Activated naive CD4-positive, alpha-beta T cell treated with anti-CD3 and anti-CD28 coated beads for 36 hours (primary cell): ENCODE measurements around the gene PTPRK. TPM values are rescaled to one million over a fixed set of nuclear protein-coding genes. Genes with fewer than 3 reads are reported as not detected.
"Not testable (repeated sequence)": the region's sequence is repeated elsewhere in the genome, so short reads cannot be mapped to it uniquely, and the experiment has no call there.

Experiments
- CTCF ChIA-PET: fragments of 350-600 bp; sonication (Branson Sonifier 250); formaldehyde crosslinking; loops from one replicate; lab custom pipeline; 2021; ENCODE audit warnings: antibody characterized with exemption; lab: Charles Lee
- DNase-seq: peaks from one replicate; pipeline ENCODE4 v3.0.0-alpha.2; 2020
- H3K27ac Mint-ChIP-seq: one replicate; pipeline ENCODE4 v1.8.0; 2021; ENCODE audit warnings: mild to moderate bottlenecking, mixed read lengths
- H3K27me3 Mint-ChIP-seq: one replicate; pipeline ENCODE4 v1.8.0; 2021; ENCODE audit warnings: low read depth, mixed read lengths
- H3K36me3 Mint-ChIP-seq: one replicate; pipeline ENCODE4 v1.8.0; 2021; ENCODE audit warnings: low read depth, mixed read lengths
- H3K4me1 Mint-ChIP-seq: one replicate; pipeline ENCODE4 v1.8.0; 2021; ENCODE audit warnings: low read depth, mixed read lengths
- H3K4me3 Mint-ChIP-seq: one replicate; pipeline ENCODE4 v1.8.0; 2021; ENCODE audit warnings: mild to moderate bottlenecking, moderate library complexity, mixed read lengths
- H3K9me3 Mint-ChIP-seq: one replicate; pipeline ENCODE4 v1.8.0; 2021; ENCODE audit warnings: mixed read lengths
- intact Hi-C: fragments of 100-400 bp; cut with micrococcal nuclease; formaldehyde crosslinking; loops from one replicate; pipeline ENCODE4 v1.15.1; 2023
- total RNA-seq, 2 experiments: library from RNA; stranded (reverse); gene quantifications; one replicate each; pipeline ENCODE4 v1.2.3, GENCODE V29; 2021

PTPRK gene
- total RNA-seq, 2 experiments from 2014 or later = 5.5 to 8.0 TPM

DNA sequence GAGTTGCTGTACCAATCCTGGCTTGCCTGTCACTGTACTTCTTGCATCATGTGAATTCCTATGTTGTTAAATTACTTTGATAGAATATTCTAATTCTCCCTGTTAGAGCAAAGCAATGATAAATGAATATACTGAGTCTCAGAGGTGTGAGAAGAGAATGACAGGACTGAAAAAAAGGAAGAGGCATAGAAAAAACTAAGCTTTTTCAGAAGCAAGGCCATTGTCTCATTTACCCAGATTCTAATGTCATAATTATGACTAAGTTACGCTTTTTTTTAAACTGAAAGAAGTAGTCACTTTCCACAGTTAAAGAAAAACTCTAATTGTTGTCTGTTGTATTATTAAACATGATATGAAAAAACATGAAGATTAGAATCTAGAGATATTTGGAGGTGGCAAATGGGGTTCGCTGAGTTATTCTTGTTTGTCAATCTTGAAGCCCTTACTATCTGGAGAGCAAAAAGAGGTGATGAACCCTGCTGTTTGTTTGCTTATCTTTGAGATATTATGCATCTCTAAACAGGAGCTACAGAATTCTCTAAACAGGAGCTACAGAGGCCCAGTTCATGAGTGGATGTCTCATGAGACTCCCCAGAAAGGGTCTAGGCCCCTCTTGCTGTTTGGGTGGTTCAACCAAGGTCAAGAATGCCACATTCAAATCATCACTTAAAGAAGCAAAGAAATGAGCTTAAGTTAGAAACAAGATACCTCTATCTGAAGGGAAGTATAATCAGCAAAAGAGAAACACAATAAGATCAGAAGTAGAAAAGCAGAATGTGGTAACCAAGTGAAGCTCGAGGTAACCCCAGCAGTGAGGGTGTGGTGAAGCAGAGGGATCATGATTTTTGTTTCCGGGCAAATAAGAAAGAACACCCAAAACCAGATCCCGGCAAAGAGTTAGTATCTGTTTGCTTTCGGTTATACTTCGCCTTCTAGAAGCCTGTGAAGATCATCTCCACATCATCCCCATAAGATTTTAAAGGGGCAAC is 586.3 kb downstream of the PTPRK start:
- CTCF ChIA-PET = interaction anchor here (0.7 to 2.2 kb wide), 5 partner anchors 8 to 79 kb away, joined by 3 to 9 read pairs (median 3); partner anchors contain the start of gene THEMIS
- peak; percentile 70 for DNase-seq
- intact Hi-C loops = loop anchor here (1.0 to 10.0 kb wide), 9 partner anchors 10 to 1561 kb away; partner anchors contain the start of gene THEMIS
- H3K36me3 Mint-ChIP-seq = peaks cover 14% of the 10 kb centered on the region
- peaks cover 17% of the 10 kb centered on the region for H3K9me3 Mint-ChIP-seq
- peak overlapping the region; percentile 93 for H3K27ac Mint-ChIP-seq
- H3K4me3 Mint-ChIP-seq = peak overlapping the region; percentile 69
- no peaks in the 10 kb centered on the region for H3K27me3 Mint-ChIP-seq
- H3K4me1 Mint-ChIP-seq = peaks cover 53% of the 10 kb centered on the region

DNA sequence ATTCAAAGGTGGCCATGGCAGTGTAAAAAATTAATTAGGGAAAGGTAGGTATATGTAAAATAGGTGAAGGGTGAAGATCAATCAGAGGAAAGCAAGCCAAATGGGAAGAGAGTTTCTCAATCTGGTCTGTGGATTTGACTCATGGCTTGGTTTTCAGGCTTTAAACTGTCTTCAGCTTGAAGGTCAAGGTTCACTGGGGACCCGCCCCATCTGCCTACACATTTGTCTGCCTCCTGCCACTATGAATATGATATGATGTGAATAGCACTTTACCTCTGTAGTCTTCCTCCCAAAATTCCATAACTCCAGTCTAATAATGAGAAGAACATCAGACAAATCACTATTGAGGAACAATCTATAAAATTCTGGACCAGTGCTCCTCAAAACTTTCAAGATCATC is 587.3 kb downstream of the PTPRK start:
- Mint-ChIP-seq H3K27ac (peak overlapping the region; percentile 54), H3K27me3 (no peaks in the 10 kb centered on the region), H3K9me3 (peaks cover 23% of the 10 kb centered on the region), H3K4me1 (peaks cover 43% of the 10 kb centered on the region), H3K36me3 (peaks cover 19% of the 10 kb centered on the region), H3K4me3 (no peak overlapping the region)
- intact Hi-C loops = loop anchor here (10.0 kb wide), 1 partner anchor 1562 kb away; no protein-coding TSS in a partner anchor
- CTCF ChIA-PET = no interaction called here
- no peak for DNase-seq

DNA sequence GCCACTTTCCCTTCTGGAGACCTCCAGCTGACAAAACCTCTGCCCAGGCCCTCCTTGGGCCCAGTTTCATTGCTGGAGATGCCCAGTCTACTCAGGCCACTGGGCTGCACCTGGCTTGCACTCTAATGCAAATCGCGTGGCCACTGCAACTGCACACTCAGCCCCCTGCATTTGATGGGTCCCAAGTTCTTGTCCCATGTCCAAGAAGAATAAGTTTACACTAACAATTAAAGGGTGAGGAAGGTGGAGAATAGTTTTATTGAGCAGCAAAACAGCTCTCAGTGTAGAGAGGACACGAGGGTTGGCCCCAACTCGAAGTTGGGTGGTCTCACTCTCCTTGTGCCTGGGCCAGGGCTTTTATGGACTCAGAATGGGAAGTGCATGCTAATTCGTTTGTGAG is 587.7 kb downstream of the PTPRK start:
- Mint-ChIP-seq H3K9me3 (peaks cover 24% of the 10 kb centered on the region), H3K4me3 (no peak overlapping the region), H3K27me3 (no peaks in the 10 kb centered on the region), H3K36me3 (peaks cover 19% of the 10 kb centered on the region), H3K4me1 (peaks cover 40% of the 10 kb centered on the region), H3K27ac (peak overlapping the region; percentile 54)
- no peak for DNase-seq
- intact Hi-C loops = loop anchor here (10.0 kb wide), 1 partner anchor 1562 kb away; no protein-coding TSS in a partner anchor
- CTCF ChIA-PET = no interaction called here

DNA sequence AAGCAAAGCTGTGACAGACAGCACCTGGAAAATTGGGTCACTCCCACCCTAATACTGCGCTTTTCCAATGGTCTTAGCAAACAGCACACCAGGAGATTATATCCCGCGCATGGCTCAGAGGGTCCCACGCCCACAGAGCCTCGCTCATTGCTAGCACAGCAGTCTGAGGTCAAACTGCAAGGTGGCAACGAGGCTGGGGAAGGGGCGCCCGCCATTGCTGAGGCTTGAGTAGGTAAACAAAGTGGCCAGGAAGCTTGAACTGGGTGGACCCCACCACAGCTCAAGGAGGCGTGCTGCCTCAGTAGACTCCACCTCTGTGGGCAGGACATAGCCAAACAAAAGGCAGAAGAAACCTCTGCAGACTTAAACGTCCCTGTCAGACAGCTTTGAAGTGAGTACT is 594.0 kb downstream of the PTPRK start:
- CTCF ChIA-PET = interaction anchor here (0.6 kb wide), 1 partner anchor 98 kb away, joined by 3 read pairs; no protein-coding TSS in a partner anchor
- intact Hi-C loops, H3K27me3 Mint-ChIP-seq: not testable (repeated sequence)

DNA sequence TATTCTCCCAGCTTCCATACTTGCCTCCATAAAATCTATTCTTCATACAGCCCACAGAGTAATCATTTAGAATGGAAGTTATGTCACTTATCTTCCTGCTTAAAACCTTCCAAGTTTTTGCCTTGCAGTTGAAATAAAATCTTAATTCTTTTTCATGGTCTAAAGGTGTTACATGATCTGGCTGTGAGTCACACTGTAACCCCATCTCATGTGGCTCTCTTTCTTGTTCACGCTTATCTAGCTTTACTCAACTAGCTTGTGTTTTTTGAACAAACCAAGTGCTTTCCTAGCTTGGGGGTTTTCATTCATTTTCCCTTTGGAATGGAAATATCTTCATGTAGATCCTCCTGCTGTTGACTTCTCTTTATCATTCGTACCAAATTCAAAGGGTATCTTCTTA is 596.0 kb downstream of the PTPRK start:
- intact Hi-C loops = loop anchor here (1.0 to 2.0 kb wide), 4 partner anchors 10 to 48 kb away; partner anchors contain the start of gene THEMIS
- Mint-ChIP-seq H3K36me3 (peaks cover 19% of the 10 kb centered on the region), H3K4me1 (peaks cover 59% of the 10 kb centered on the region), H3K27ac (peak overlapping the region; percentile 61), H3K9me3 (peaks cover 18% of the 10 kb centered on the region), H3K27me3 (no peaks in the 10 kb centered on the region), H3K4me3 (peak overlapping the region; percentile 5)
- DNase-seq = peak; percentile 40
- CTCF ChIA-PET = interaction anchor here (0.9 to 1.1 kb wide), 3 partner anchors 10 to 68 kb away, joined by 3 to 4 read pairs (median 3); no protein-coding TSS in a partner anchor

More for the DNA sequence above, 594.0 kb downstream of the PTPRK start:
- Mint-ChIP-seq H3K36me3 (peaks cover 20% of the 10 kb centered on the region), H3K9me3 (peaks cover 24% of the 10 kb centered on the region), H3K4me1 (peaks cover 40% of the 10 kb centered on the region)
- H3K27ac Mint-ChIP-seq, H3K4me3 Mint-ChIP-seq, DNase-seq: not testable (repeated sequence)

DNA sequence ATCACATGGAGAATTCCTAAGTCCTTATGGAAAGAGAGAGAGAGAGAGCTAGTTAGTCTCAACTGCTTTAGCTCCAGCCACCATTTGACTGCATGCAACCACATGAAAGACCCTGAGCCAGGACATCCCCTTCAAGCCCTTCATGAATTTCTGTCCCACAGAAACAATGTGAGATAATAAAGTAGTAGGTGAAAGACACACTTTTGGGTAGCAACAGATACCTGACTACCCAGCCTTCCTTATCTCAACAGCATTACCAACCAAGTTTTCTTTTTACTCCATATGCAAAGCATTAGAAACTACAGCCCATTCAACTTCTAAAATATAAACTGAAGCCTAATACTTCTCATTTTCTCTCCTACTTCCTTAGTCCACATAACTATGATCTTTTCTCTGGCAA is 596.4 kb downstream of the PTPRK start:
- H3K27me3 Mint-ChIP-seq = no peaks in the 10 kb centered on the region
- CTCF ChIA-PET = interaction anchor here (0.9 kb wide), 1 partner anchor 68 kb away, joined by 3 read pairs; no protein-coding TSS in a partner anchor
- peak overlapping the region; percentile 61 for H3K27ac Mint-ChIP-seq
- H3K4me3 Mint-ChIP-seq = peak overlapping the region; percentile 5
- H3K36me3 Mint-ChIP-seq = peaks cover 19% of the 10 kb centered on the region
- peaks cover 18% of the 10 kb centered on the region for H3K9me3 Mint-ChIP-seq
- peaks cover 62% of the 10 kb centered on the region for H3K4me1 Mint-ChIP-seq
- intact Hi-C loops = loop anchor here (1.0 to 2.0 kb wide), 4 partner anchors 10 to 48 kb away; partner anchors contain the start of gene THEMIS
- no peak for DNase-seq

DNA sequence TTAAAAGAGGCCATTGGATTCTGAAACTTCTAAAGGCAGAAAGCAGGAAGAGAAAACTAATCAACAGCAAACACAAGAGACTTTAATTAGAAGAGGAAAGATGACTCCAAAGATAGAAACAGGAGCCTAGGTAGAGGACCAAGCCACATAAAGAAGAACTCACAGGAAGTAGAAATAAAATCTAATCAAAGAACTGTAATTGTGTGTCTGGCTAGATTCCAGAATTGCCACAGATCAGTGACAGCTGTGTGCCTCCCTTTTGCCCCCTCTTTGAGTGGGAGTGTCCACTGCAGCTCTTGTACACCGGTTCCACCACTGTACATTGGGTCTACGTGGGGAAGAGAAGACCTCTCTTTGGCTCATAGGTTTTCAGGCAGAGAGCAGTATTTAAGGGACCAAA is 597.3 kb downstream of the PTPRK start:
- peaks cover 12% of the 10 kb centered on the region for H3K9me3 Mint-ChIP-seq
- intact Hi-C loops = no loop called here
- DNase-seq = no peak
- peaks cover 14% of the 10 kb centered on the region for H3K36me3 Mint-ChIP-seq
- H3K4me3 Mint-ChIP-seq = no peak overlapping the region
- peak overlapping the region; percentile 39 for H3K27ac Mint-ChIP-seq
- peaks cover 68% of the 10 kb centered on the region for H3K4me1 Mint-ChIP-seq
- CTCF ChIA-PET = interaction anchor here (1.9 kb wide), 1 partner anchor 68 kb away, joined by 4 read pairs; no protein-coding TSS in a partner anchor
- H3K27me3 Mint-ChIP-seq = no peaks in the 10 kb centered on the region

DNA sequence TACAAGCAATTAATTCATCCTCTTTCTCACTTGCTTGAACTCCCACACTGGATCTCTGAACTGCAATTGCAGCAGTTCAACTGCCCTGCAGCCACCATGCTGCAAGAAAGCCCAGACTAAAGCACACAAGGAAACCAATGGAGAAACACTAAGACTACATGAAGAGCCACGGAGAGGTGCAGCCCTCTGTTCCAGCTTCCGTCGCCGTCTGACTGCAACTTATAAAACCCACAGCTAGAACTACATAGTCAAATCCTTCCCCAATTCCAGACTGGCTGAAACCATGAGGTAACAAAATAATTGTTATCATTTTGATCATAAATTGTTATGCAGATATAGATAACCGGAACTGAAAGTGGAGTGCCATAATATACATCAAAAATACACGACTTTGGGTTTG is 598.4 kb downstream of the PTPRK start:
- peaks cover 78% of the 10 kb centered on the region for H3K4me1 Mint-ChIP-seq
- intact Hi-C loops = no loop called here
- no peak for DNase-seq
- H3K27ac Mint-ChIP-seq = no peak overlapping the region
- peaks cover 7% of the 10 kb centered on the region for H3K9me3 Mint-ChIP-seq
- no peaks in the 10 kb centered on the region for H3K27me3 Mint-ChIP-seq
- peak overlapping the region; percentile 49 for H3K4me3 Mint-ChIP-seq
- peaks cover 7% of the 10 kb centered on the region for H3K36me3 Mint-ChIP-seq
- CTCF ChIA-PET = interaction anchor here (1.9 kb wide), 1 partner anchor 67 kb away, joined by 4 read pairs; no protein-coding TSS in a partner anchor

DNA sequence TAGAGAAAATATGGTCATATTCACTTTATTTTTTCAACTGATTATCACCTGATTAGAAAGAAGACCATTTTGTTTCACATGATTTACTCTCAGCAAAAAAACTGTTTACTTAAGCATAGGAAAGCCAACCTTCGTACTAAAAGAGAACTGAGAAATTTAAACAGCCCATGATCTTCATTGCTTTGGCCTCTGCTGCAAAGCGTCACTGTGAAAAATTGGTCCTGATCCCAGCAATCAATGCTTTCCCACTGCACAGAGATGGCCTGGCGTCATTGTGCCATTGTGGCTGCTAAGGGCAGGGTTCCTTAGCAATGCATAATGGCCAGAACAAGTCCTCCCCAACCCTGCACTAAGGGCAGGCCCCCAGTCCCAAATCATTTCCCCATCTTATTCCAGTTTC is 599.6 kb downstream of the PTPRK start:
- Mint-ChIP-seq H3K9me3 (peaks cover 3% of the 10 kb centered on the region), H3K4me3 (no peak overlapping the region), H3K4me1 (peaks cover 85% of the 10 kb centered on the region), H3K27ac (no peak overlapping the region), H3K36me3 (peaks cover under 1% of the 10 kb centered on the region), H3K27me3 (no peaks in the 10 kb centered on the region)
- DNase-seq = no peak
- intact Hi-C loops = no loop called here
- CTCF ChIA-PET = no interaction called here
